ENCODE data around the gene TAL1. TPM values are rescaled to one million over a fixed set of nuclear protein-coding genes. Genes with fewer than 3 reads are reported as not detected.
A peak's percentile ranks its signal among the peaks of the same experiment; 100 is the strongest.
"Not testable (repeated sequence)": the region's sequence is repeated elsewhere in the genome, so short reads cannot be mapped to it uniquely, and the experiment has no call there.

The TAL1 gene
- total RNA-seq, 1 donor from 2014 or later: 0.69 TPM

DNA sequence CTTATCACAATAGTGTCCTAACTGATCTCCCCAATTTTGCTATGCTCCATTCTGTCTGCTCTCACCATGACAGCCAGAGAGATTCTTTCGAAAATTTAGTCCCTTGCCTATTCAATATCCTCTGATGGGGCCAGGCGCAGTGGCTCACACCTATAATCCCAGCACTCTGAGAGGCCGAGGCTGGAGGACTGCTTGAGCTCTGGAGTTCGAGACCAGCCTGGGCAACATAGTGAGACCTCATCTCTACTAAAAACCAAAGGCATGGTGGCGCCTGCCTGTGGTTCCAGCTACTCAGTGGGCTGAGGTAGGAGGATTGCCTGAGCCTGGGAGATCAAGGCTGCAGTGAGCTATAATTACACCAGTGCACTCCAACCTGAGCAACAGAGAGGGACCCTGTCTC is 26.1 kb downstream of the TAL1 start:
- no peak overlapping the region for H3K4me3 ChIP-seq (ENCODE audit: low read depth, low read length)
- no peak for TF ChIP-seq CTCF (conservative IDR thresholded peaks at IDR 0.05; ENCODE audit: low read depth, low read length)
- no peak for DNase-seq (ENCODE audit: low read depth)

- not testable (repeated sequence) for H3K4me3 ChIP-seq (ENCODE audit: low read depth, low read length); DNase-seq (ENCODE audit: low read depth)
These were observed 28.5 kb downstream of the TAL1 start for GRCh38 chr1:47203504-47203903.

- no peak for DNase-seq (ENCODE audit: low read depth)
- H3K4me3 ChIP-seq (ENCODE audit: low read depth, low read length): no peak overlapping the region
- TF ChIP-seq CTCF (conservative IDR thresholded peaks at IDR 0.05; ENCODE audit: low read depth, low read length): no peak
These were observed 30.8 kb downstream of the TAL1 start for GRCh38 chr1:47201179-47201578.

GRCh38 chr1:47198214-47198613 is 33.8 kb downstream of the TAL1 start:
- no peak for TF ChIP-seq CTCF (conservative IDR thresholded peaks at IDR 0.05; ENCODE audit: low read depth, low read length)
- H3K4me3 ChIP-seq (ENCODE audit: low read depth, low read length): no peak overlapping the region
- DNase-seq (ENCODE audit: low read depth): no peak

- no peak for DNase-seq (ENCODE audit: low read depth)
- H3K4me3 ChIP-seq (ENCODE audit: low read depth, low read length): no peak overlapping the region
- peak; percentile 10 for TF ChIP-seq CTCF (conservative IDR thresholded peaks at IDR 0.05; ENCODE audit: low read depth, low read length)
These were observed 35.4 kb downstream of the TAL1 start for GRCh38 chr1:47196622-47197021.

DNA sequence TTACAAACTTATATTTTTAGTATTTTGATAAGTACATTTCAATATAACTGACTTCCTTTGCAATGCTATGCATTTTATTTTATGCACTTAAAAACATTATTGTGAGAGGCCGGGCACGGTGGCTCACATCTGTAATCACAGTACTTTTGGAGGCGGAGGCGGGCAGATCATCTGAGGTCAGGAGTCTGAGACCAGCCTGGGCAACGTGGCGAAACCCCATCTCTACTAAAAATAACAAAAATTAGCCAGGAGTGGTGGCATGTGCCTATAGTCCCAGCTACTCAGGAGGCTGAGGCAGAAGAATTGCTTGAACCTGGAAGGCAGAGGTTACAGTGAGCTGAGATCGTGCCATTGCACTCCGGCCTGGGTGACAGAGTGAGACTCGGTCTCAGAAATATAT is 36.0 kb downstream of the TAL1 start:
- not testable (repeated sequence) for H3K4me3 ChIP-seq (ENCODE audit: low read depth, low read length); DNase-seq (ENCODE audit: low read depth)

- TF ChIP-seq CTCF (conservative IDR thresholded peaks at IDR 0.05; ENCODE audit: low read depth, low read length): no peak
- DNase-seq (ENCODE audit: low read depth): no peak
These were observed 37.7 kb downstream of the TAL1 start for GRCh38 chr1:47194311-47194710.

DNA sequence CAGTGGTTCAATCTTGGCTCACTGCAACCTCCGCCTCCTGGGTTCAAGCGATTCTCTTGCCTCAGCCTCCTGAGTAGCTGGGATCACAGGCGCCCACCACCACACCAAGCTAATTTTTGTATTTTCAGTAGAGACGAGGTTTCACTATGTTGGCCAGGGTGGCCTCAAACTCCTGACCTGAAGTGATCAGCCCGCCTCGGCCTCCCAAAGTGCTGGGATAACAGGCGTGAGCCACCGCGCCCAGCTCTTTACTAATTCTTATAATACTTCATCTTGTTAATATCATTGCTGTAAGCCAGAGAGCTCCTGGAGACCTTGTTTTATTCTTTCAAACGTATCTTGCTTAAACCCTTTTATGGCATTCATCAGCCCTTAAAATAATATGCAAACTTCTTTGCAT is 38.5 kb downstream of the TAL1 start:
- DNase-seq (ENCODE audit: low read depth); H3K4me3 ChIP-seq (ENCODE audit: low read depth, low read length): not testable (repeated sequence)

More at GRCh38 chr1:47194311-47194710, 37.7 kb downstream of the TAL1 start:
- H3K4me3 ChIP-seq (ENCODE audit: low read depth, low read length): no peak overlapping the region

Data from epithelial cell of proximal tubule (primary cell).